ENCODE results near the gene KCNG1. TPM values are rescaled to one million over a fixed set of nuclear protein-coding genes. Genes with fewer than 3 reads are reported as not detected.
A peak's percentile ranks its signal among the peaks of the same experiment; 100 is the strongest.

The KCNG1 gene
- total RNA-seq: 1 to 10 TPM in 1 of 2 donors, under 1 TPM in 1; 0.41 to 1.9 TPM

- H3K27me3 ChIP-seq (replicated peaks; ENCODE audit: insufficient read depth): no peaks in the 10 kb centered on the region
- H3K27ac ChIP-seq: no peak within 1 kb of the TSS
- no peak for DNase-seq (ENCODE audit: low spot score)
- TF ChIP-seq CTCF (IDR thresholded peaks at IDR 0.05): no peak
- no peak for ATAC-seq (ENCODE audit: insufficient number of reproducible peaks, low FRiP score, low read depth)
- peak within 1 kb of the TSS; percentile 66 for H3K4me3 ChIP-seq
- H3K36me3 ChIP-seq: no peaks in the 10 kb centered on the region
- H3K9me3 ChIP-seq: no peaks in the 10 kb centered on the region
- peaks cover 4 to 15% of the 10 kb centered on the region in 2 donors for H3K4me1 ChIP-seq (ENCODE audit: control insufficient read depth in 1 of 2, low read depth in 2 of 2)
Measured at GRCh38 chr20:51022803-51023616, at the start of gene KCNG1. Gene KCNG1 (minus strand): TSS chr20:51023107. CDS start chr20:51010338, 12,769 bp downstream.

- Histone ChIP-seq H3K36me3 (no peaks in the 10 kb centered on the region), H3K27me3 (replicated peaks; ENCODE audit: insufficient read depth) (no peaks in the 10 kb centered on the region), H3K4me3 (no peak overlapping the region), H3K27ac (no peak overlapping the region), H3K4me1 (ENCODE audit: control insufficient read depth in 1 of 2, low read depth in 2 of 2) (no peaks in the 10 kb centered on the region), H3K9me3 (no peaks in the 10 kb centered on the region)
- no peak for DNase-seq (ENCODE audit: low spot score)
- ATAC-seq (ENCODE audit: insufficient number of reproducible peaks, low FRiP score, low read depth): no peak
- TF ChIP-seq CTCF (IDR thresholded peaks at IDR 0.05): no peak
Measured at GRCh38 chr20:51070621-51071020, 47.7 kb upstream of the KCNG1 start.

- Histone ChIP-seq H3K27me3 (replicated peaks; ENCODE audit: insufficient read depth) (no peaks in the 10 kb centered on the region), H3K36me3 (no peaks in the 10 kb centered on the region), H3K4me3 (no peak overlapping the region), H3K4me1 (ENCODE audit: control insufficient read depth in 1 of 2, low read depth in 2 of 2) (no peaks in the 10 kb centered on the region), H3K27ac (no peak overlapping the region), H3K9me3 (no peaks in the 10 kb centered on the region)
- DNase-seq (ENCODE audit: low spot score) (no peak), ATAC-seq (ENCODE audit: insufficient number of reproducible peaks, low FRiP score, low read depth) (no peak)
- TF ChIP-seq CTCF (IDR thresholded peaks at IDR 0.05): no peak
Measured at GRCh38 chr20:51067792-51068191, 44.9 kb upstream of the KCNG1 start.

- no peaks in the 10 kb centered on the region for H3K9me3 ChIP-seq
- TF ChIP-seq CTCF (IDR thresholded peaks at IDR 0.05): no peak
- H3K4me3 ChIP-seq: no peak overlapping the region
- no peaks in the 10 kb centered on the region for H3K4me1 ChIP-seq (ENCODE audit: control insufficient read depth in 1 of 2, low read depth in 2 of 2)
- no peak overlapping the region for H3K27ac ChIP-seq
- no peak for DNase-seq (ENCODE audit: low spot score)
- H3K36me3 ChIP-seq: no peaks in the 10 kb centered on the region
- no peaks in the 10 kb centered on the region for H3K27me3 ChIP-seq (replicated peaks; ENCODE audit: insufficient read depth)
- no peak for ATAC-seq (ENCODE audit: insufficient number of reproducible peaks, low FRiP score, low read depth)
Measured at GRCh38 chr20:51065615-51066014, 42.7 kb upstream of the KCNG1 start.

- no peaks in the 10 kb centered on the region for H3K36me3 ChIP-seq
- no peaks in the 10 kb centered on the region for H3K27me3 ChIP-seq (replicated peaks; ENCODE audit: insufficient read depth)
- H3K4me3 ChIP-seq: no peak overlapping the region
- TF ChIP-seq CTCF (IDR thresholded peaks at IDR 0.05): no peak
- no peaks in the 10 kb centered on the region for H3K4me1 ChIP-seq (ENCODE audit: control insufficient read depth in 1 of 2, low read depth in 2 of 2)
- DNase-seq (ENCODE audit: low spot score) (no peak), ATAC-seq (ENCODE audit: insufficient number of reproducible peaks, low FRiP score, low read depth) (no peak)
- H3K9me3 ChIP-seq: no peaks in the 10 kb centered on the region
- H3K27ac ChIP-seq: no peak overlapping the region
Measured at GRCh38 chr20:51064137-51064536, 41.2 kb upstream of the KCNG1 start.
